SK-N-SH treated with all-trans-retinoic acid at 6 μM for 48 hours (cell line): Measurements from ENCODE around the gene SULT1C4.

Experiments
- ATAC-seq: fragments of 200-7000 bp; cut with Tn5 transposase; 3 replicates; pipeline ENCODE4 v1.9.1; 2020; ENCODE audit warnings: mild to moderate bottlenecking, moderate library complexity
- BACH2 ChIP-seq: fragments of 250-450 bp; sonication (Bioruptor Pico); IDR thresholded peaks from 2 replicates; pipeline ENCODE4 v1.9.0; 2021; ENCODE audit warnings: mild to moderate bottlenecking, borderline replicate concordance
- CREB5 ChIP-seq: fragments of 250-450 bp; sonication (Bioruptor Pico); IDR thresholded peaks from 2 replicates; pipeline ENCODE4 v1.5.1; 2020; ENCODE audit warnings: low read depth, mild to moderate bottlenecking, moderate library complexity
- CSDC2 ChIP-seq: fragments of 250-450 bp; sonication (Bioruptor Pico); IDR thresholded peaks from 2 replicates; pipeline ENCODE4 v1.5.0; 2020; ENCODE audit warnings: mild to moderate bottlenecking, moderate library complexity
- CSRNP3 ChIP-seq: fragments of 250-450 bp; sonication (Bioruptor Pico); IDR thresholded peaks from 2 replicates; pipeline ENCODE4 v1.5.1; 2021; ENCODE audit warnings: mild to moderate bottlenecking, moderate library complexity
- ESRRG ChIP-seq: fragments of 250-450 bp; sonication (Bioruptor Pico); IDR thresholded peaks from 2 replicates; pipeline ENCODE4 v1.6.1; 2021; ENCODE audit warnings: mild to moderate bottlenecking
- ISL1 ChIP-seq: fragments of 250-450 bp; sonication (Bioruptor Pico); IDR thresholded peaks from 2 replicates; pipeline ENCODE4 v2.1.2; 2022; ENCODE audit warnings: mild to moderate bottlenecking, moderate library complexity
- OSR1 ChIP-seq: fragments of 250-450 bp; sonication (Bioruptor Pico); IDR thresholded peaks from 2 replicates; pipeline ENCODE4 v1.8.0; 2022; ENCODE audit warnings: moderate library complexity, mild to moderate bottlenecking, inconsistent platforms
- PATZ1 ChIP-seq: fragments of 250-450 bp; sonication (Bioruptor Pico); IDR thresholded peaks from 2 replicates; pipeline ENCODE4 v1.8.0; 2020; ENCODE audit warnings: mild to moderate bottlenecking, moderate library complexity, borderline replicate concordance
- PPARA ChIP-seq: fragments of 250-450 bp; sonication (Bioruptor Pico); IDR thresholded peaks from 2 replicates; pipeline ENCODE4 v1.5.0; 2020; ENCODE audit warnings: mild to moderate bottlenecking, borderline replicate concordance
- RARB ChIP-seq: fragments of 250-450 bp; sonication (Bioruptor Pico); IDR thresholded peaks from 2 replicates; pipeline ENCODE4 v1.8.0; 2021; ENCODE audit warnings: mild to moderate bottlenecking, moderate library complexity
- SNAI2 ChIP-seq: fragments of 250-450 bp; sonication (Bioruptor Pico); IDR thresholded peaks from 2 replicates; pipeline ENCODE4 v1.5.0; 2020; ENCODE audit warnings: mild to moderate bottlenecking, moderate library complexity
- TCF4 ChIP-seq: fragments of 250-450 bp; sonication (Bioruptor Pico); IDR thresholded peaks from 2 replicates; pipeline ENCODE4 v1.8.0; 2021; ENCODE audit warnings: mild to moderate bottlenecking, moderate library complexity, borderline replicate concordance
- TOX ChIP-seq: fragments of 250-450 bp; sonication (Bioruptor Pico); IDR thresholded peaks from 2 replicates; pipeline ENCODE4 v1.8.0; 2021; ENCODE audit warnings: mild to moderate bottlenecking, moderate library complexity, borderline replicate concordance
- TSHZ2 ChIP-seq: fragments of 250-450 bp; sonication (Bioruptor Pico); IDR thresholded peaks from 2 replicates; pipeline ENCODE4 v1.5.0; 2020; ENCODE audit warnings: mild to moderate bottlenecking, moderate library complexity
- ZC3H10 ChIP-seq: fragments of 250-450 bp; sonication (Bioruptor Pico); IDR thresholded peaks from 2 replicates; pipeline ENCODE4 v1.5.1; 2021; ENCODE audit warnings: mild to moderate bottlenecking, moderate library complexity
- ZFP3 ChIP-seq: fragments of 250-450 bp; sonication (Bioruptor Pico); IDR thresholded peaks from 2 replicates; pipeline ENCODE4 v1.5.0; 2020; ENCODE audit warnings: mild to moderate bottlenecking, moderate library complexity
- ZNF565 ChIP-seq: fragments of 450-650 bp; formaldehyde crosslinking; conservative IDR thresholded peaks from 2 replicates; pipeline ENCODE4 v1.5.0; 2020; ENCODE audit warnings: low read depth, mild to moderate bottlenecking, moderate library complexity
- ZNF70 ChIP-seq: fragments of 450-650 bp; formaldehyde crosslinking; IDR thresholded peaks from 2 replicates; pipeline ENCODE4 v1.5.0; 2020; ENCODE audit warnings: mild to moderate bottlenecking, moderate library complexity
- ZNF8 ChIP-seq: fragments of 450-650 bp; formaldehyde crosslinking; IDR thresholded peaks from 2 replicates; pipeline ENCODE4 v1.5.0; 2020; ENCODE audit warnings: mild to moderate bottlenecking, moderate library complexity
- TF ChIP-seq, protein P1 (sequence below): fragments of 250-450 bp; sonication (Bioruptor Pico); IDR thresholded peaks from 2 replicates; pipeline ENCODE4 v1.8.0; 2021; ENCODE audit warnings: low read depth, mild to moderate bottlenecking, moderate library complexity, borderline replicate concordance

The SULT1C4 gene

DNA sequence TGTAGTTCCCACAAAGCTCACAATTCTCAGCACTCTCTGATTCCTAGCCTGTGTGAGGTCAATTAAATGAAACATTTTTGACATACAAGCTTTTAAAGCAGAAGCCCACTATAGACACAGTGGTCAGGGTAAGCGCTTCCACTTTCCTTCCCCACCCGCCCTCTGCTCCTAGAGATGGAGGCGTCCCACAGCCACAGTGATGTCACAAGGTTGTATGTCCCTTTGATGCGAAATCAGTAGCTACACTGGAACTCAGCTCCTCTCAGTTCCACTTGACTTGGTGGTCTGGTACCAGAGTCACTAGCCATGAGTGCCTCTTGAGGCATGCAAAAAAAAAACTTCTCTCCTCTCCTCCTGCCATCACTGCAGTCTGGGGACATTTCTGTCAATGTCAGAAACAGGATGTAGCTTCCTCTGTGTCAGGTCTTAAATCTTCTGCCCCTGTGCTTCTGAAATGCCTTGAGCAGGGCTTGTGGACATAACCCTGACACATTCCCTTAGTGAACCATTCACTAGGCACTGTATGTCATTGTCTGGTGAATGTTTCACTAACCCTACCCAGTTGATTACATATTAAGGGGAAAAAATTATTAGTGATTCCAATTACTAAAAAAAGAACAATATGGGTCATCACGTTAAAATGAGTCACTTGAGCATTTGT, 7.8 kb downstream of the SULT1C4 start (continued):
- TF ChIP-seq CSRNP3 (CRISPR knock-in tag) (no peak), OSR1 (CRISPR knock-in tag) (no peak), ZNF8 (CRISPR knock-in tag) (no peak), PPARA (CRISPR knock-in tag) (no peak)
- TF ChIP-seq, protein P1, sequence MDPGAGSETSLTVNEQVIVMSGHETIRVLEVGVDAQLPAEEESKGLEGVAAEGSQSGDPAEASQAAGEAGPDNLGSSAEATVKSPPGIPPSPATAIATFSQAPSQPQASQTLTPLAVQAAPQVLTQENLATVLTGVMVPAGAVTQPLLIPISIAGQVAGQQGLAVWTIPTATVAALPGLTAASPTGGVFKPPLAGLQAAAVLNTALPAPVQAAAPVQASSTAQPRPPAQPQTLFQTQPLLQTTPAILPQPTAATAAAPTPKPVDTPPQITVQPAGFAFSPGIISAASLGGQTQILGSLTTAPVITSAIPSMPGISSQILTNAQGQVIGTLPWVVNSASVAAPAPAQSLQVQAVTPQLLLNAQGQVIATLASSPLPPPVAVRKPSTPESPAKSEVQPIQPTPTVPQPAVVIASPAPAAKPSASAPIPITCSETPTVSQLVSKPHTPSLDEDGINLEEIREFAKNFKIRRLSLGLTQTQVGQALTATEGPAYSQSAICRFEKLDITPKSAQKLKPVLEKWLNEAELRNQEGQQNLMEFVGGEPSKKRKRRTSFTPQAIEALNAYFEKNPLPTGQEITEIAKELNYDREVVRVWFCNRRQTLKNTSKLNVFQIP (CRISPR knock-in tag): no peak

- TF ChIP-seq TSHZ2 (CRISPR knock-in tag) (no peak), ISL1 (CRISPR knock-in tag) (no peak), RARB (CRISPR knock-in tag) (no peak), ESRRG (CRISPR knock-in tag) (no peak), SNAI2 (CRISPR knock-in tag) (no peak), CREB5 (no peak), PPARA (CRISPR knock-in tag) (no peak), PATZ1 (CRISPR knock-in tag) (no peak), TCF4 (no peak)
- TF ChIP-seq, all 23 proteins: peak for 0
- no peak for ATAC-seq
These were observed 10.3 kb downstream of the SULT1C4 start for GRCh38 chr2:108388045-108388444.

GRCh38 chr2:108390340-108390739, 12.6 kb downstream of the SULT1C4 start:
- TF ChIP-seq ZFP3 (CRISPR knock-in tag) (no peak), PPARA (CRISPR knock-in tag) (no peak), ESRRG (CRISPR knock-in tag) (no peak), ISL1 (CRISPR knock-in tag) (no peak), CSDC2 (CRISPR knock-in tag) (no peak), ZNF565 (CRISPR knock-in tag) (no peak), PATZ1 (CRISPR knock-in tag) (no peak), OSR1 (CRISPR knock-in tag) (no peak), TCF4 (no peak), BACH2 (CRISPR knock-in tag) (no peak), ZC3H10 (CRISPR knock-in tag) (no peak), ZNF70 (no peak), SNAI2 (CRISPR knock-in tag) (no peak), ZNF8 (CRISPR knock-in tag) (no peak), CSRNP3 (CRISPR knock-in tag) (no peak), TOX (no peak)
- TF ChIP-seq, protein P1 (CRISPR knock-in tag): no peak
- ATAC-seq: no peak
